ENCODE data around the gene LAMC1. TPM values are rescaled to one million over a fixed set of nuclear protein-coding genes. Genes with fewer than 3 reads are reported as not detected.

LAMC1 gene
- polyA plus RNA-seq, 1 of the 3 experiments (the other 2 are of a cell fraction) = 101 TPM

GRCh38 chr1:183094351-183094750 lies 71.1 kb downstream of the LAMC1 start:
- 67% methylated on average over 2 of the region's 2 CpGs for WGBS (ENCODE audit: low lambda C conversion rate)

More at GRCh38 chr1:183094351-183094750, 71.1 kb downstream of the LAMC1 start:
- POLR2A ChIA-PET = no interaction called here
- no peak for TF ChIP-seq IRF3 (IDR thresholded peaks at IDR 0.05; ENCODE audit: low read depth, low read length)
- TF ChIP-seq EP300 (IDR thresholded peaks at IDR 0.05; ENCODE audit: borderline replicate concordance in 1 of 2, low read depth in 1 of 2, low read length in 1 of 2) = no peak
- no peak for TF ChIP-seq POLR2AphosphoS5 (IDR thresholded peaks at IDR 0.05; ENCODE audit: low read depth, low read length)
- no peak for TF ChIP-seq YY1 (IDR thresholded peaks at IDR 0.05; ENCODE audit: low read depth)
- TF ChIP-seq NRF1 (IDR thresholded peaks at IDR 0.05; ENCODE audit: low read depth, low read length) = no peak
- TF ChIP-seq ZBTB33 (IDR thresholded peaks at IDR 0.05; ENCODE audit: borderline replicate concordance, low read depth) = no peak
- no peak for TF ChIP-seq RAD21 (IDR thresholded peaks at IDR 0.05; ENCODE audit: low read length)
- no peak for TF ChIP-seq PBX3 (IDR thresholded peaks at IDR 0.05)
- no peak for TF ChIP-seq USF2 (IDR thresholded peaks at IDR 0.05; ENCODE audit: borderline replicate concordance, low read depth, low read length)
- no peak for TF ChIP-seq TCF12 (IDR thresholded peaks at IDR 0.05)
- TF ChIP-seq SIN3A (IDR thresholded peaks at IDR 0.05; ENCODE audit: borderline replicate concordance, low read depth, low read length) = no peak
- no peak for TF ChIP-seq MXI1 (IDR thresholded peaks at IDR 0.05; ENCODE audit: low read depth, low read length)
- no peak for TF ChIP-seq TAF1 (IDR thresholded peaks at IDR 0.05; ENCODE audit: borderline replicate concordance, low read depth, low read length)
- TF ChIP-seq FOSL2 (IDR thresholded peaks at IDR 0.05; ENCODE audit: borderline replicate concordance, low read depth) = no peak
- no peak for DNase-seq
- Histone ChIP-seq H3K4me3 (ENCODE audit: low read depth in 2 of 2, low read length in 1 of 2) (no peak overlapping the region), H3K9me3 (no peaks in the 10 kb centered on the region), H3K9ac (no peak overlapping the region), H3K27me3 (ENCODE audit: insufficient read depth) (no peaks in the 10 kb centered on the region), H3K27ac (ENCODE audit: low read depth in 2 of 2, low read length in 1 of 2) (no peak overlapping the region), H3K4me2 (no peak overlapping the region), H3K9me2 (no peaks in the 10 kb centered on the region), H3K4me1 (ENCODE audit: control insufficient read depth in 1 of 2, insufficient read depth in 2 of 2, low read depth in 1 of 2, low read length in 1 of 2) (peaks cover 18 to 22% of the 10 kb centered on the region in 2 experiments; a peak in 3 of 4 replicates), H3F3A (replicated peaks; ENCODE audit: insufficient read depth) (no peaks in the 10 kb centered on the region), H2AFZ (ENCODE audit: low read depth) (no peak overlapping the region), H3K79me2 (ENCODE audit: insufficient read depth) (peaks cover 98% of the 10 kb centered on the region), H3K36me3 (replicated peaks in 1 of 2; ENCODE audit: control insufficient read depth in 1 of 2, insufficient read depth in 2 of 2, low read length in 1 of 2) (no peaks in the 10 kb centered on the region), H4K20me1 (ENCODE audit: insufficient read depth) (peaks cover 61% of the 10 kb centered on the region)
- CTCF ChIA-PET = no interaction called here

All from SK-N-SH (cell line).